ENCODE results near the gene CABCOCO1.

Gene CABCOCO1

DNA sequence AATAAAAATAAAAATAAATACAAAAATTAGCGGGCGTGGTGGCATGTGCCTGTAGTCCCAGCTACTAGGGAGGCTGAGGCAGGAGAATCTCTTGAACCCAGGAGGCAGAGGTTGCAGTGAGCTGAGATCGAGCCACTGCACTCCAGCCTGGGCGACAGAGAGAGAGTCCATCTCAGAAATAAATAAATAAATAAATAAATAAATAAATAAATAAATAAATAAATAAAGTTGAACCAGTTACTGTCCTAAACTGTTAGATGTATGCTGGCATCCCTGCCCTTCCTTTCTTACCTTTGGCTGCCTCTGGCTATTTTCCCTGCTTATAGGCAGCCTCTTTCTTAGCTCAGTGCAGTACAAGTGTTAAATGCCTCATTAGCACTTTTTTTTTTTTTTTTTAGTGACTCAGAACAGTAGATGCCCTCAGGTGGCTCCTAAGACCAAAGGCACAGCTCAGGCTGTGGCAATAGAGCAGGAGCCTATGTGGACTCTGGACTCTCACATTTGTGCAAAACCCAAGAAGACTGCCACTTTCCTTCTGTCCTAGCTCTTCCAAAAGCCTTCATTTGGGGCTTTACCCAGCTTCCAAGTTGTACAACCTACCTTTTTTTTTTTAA is 30.6 kb upstream of the CABCOCO1 start:
- no peaks in the 10 kb centered on the region for H3K4me1 Mint-ChIP-seq (ENCODE audit: low read depth)
- no peak overlapping the region for H3K4me3 Mint-ChIP-seq
- H3K27ac Mint-ChIP-seq, result no peak overlapping the region
- no peak for DNase-seq (ENCODE audit: low spot score)
- H3K9me3 Mint-ChIP-seq, result no peaks in the 10 kb centered on the region
- peaks cover 2% of the 10 kb centered on the region for H3K27me3 Mint-ChIP-seq (ENCODE audit: low read depth)
- no peaks in the 10 kb centered on the region for H3K36me3 Mint-ChIP-seq (ENCODE audit: low read depth)

DNA sequence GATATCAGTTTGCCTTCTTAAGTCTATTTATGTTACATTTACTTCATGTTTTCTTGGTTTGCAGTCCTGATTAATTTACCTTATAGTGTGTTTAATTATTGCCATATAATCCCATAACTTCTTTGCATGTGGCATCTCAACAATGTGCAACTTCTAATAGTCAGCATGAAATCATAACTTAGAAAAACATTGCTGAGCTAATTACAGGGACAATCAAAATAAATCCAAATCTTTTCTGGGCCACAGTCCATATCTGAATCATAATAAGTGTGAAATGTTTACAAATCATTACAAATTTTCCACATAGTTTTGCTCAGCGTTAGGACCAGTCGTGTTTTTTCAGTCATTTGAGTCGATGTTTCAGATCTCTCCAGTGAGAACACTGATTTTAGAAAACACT is 29.1 kb upstream of the CABCOCO1 start:
- Mint-ChIP-seq H3K9me3 (no peaks in the 10 kb centered on the region), H3K4me1 (ENCODE audit: low read depth) (no peaks in the 10 kb centered on the region), H3K27ac (no peak overlapping the region), H3K27me3 (ENCODE audit: low read depth) (peaks cover 2% of the 10 kb centered on the region), H3K4me3 (no peak overlapping the region), H3K36me3 (ENCODE audit: low read depth) (no peaks in the 10 kb centered on the region)
- DNase-seq (ENCODE audit: low spot score), result no peak

DNA sequence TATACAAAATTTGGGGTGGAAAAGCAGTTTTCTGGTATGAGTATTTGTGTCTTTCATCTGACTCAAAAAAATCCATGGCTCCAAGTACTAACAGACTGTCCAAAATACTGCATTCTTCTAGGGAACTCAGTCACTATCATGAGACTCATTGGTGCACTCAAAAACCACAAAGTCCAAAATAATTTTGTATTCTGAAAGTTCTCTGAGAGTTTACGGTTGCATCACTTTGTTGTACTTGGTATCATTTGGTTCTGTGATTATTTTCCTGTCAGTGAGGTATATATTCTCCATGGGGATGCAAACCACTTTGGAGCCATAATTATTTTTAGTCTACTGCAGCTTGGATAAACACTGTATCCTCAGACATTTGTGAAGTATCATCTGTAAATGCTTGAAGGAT is 28.0 kb upstream of the CABCOCO1 start:
- DNase-seq (ENCODE audit: low spot score), result no peak
- Mint-ChIP-seq H3K9me3 (no peaks in the 10 kb centered on the region), H3K4me1 (ENCODE audit: low read depth) (no peaks in the 10 kb centered on the region), H3K27me3 (ENCODE audit: low read depth) (peaks cover 2% of the 10 kb centered on the region), H3K36me3 (ENCODE audit: low read depth) (no peaks in the 10 kb centered on the region), H3K4me3 (no peak overlapping the region), H3K27ac (no peak overlapping the region)

DNA sequence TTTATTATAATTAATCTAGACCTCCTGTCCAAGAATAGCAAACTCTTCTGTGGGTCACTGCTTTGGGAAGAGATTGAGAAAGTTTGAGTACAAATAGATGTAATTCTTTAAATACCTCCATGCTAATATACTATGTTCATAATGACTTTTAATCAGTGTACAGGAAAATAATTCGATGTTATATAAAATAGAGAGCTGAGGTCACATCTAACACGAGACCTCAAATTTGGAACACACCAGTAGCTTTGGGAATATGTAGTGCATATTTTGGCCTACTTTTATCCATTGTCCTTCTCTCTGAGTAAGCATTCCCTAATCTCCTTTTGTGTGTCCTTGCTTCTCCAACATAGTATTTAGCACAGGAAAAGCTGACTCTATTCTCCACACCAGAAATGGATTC is 27.3 kb upstream of the CABCOCO1 start:
- H3K4me3 Mint-ChIP-seq, result no peak overlapping the region
- no peaks in the 10 kb centered on the region for H3K4me1 Mint-ChIP-seq (ENCODE audit: low read depth)

DNA sequence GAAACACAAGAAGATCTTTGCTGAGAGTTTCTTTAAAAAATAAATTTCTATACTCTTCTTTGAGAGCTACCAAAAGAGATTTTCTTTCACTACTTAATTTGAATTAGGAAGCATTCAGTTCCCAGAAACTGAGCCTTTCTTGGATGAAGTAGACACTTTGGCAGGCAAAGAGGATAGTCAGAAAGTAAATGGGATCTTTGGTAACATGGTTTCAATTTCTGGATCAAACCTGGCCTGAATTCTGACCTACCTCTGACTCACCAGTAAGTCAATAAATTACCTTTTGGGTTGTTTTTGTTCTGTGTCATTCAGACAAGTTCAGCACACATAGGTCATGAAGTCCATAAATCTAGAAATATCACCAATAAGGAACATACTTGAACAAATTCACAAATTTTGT is 26.8 kb upstream of the CABCOCO1 start:
- Mint-ChIP-seq H3K4me3 (no peak overlapping the region), H3K36me3 (ENCODE audit: low read depth) (no peaks in the 10 kb centered on the region), H3K27ac (no peak overlapping the region), H3K4me1 (ENCODE audit: low read depth) (no peaks in the 10 kb centered on the region), H3K27me3 (ENCODE audit: low read depth) (peaks cover 2% of the 10 kb centered on the region), H3K9me3 (no peaks in the 10 kb centered on the region)
- no peak for DNase-seq (ENCODE audit: low spot score)

More for the DNA sequence above, 27.3 kb upstream of the CABCOCO1 start:
- Mint-ChIP-seq H3K36me3 (ENCODE audit: low read depth) (no peaks in the 10 kb centered on the region), H3K27me3 (ENCODE audit: low read depth) (peaks cover 2% of the 10 kb centered on the region), H3K27ac (no peak overlapping the region), H3K9me3 (no peaks in the 10 kb centered on the region)
- no peak for DNase-seq (ENCODE audit: low spot score)

DNA sequence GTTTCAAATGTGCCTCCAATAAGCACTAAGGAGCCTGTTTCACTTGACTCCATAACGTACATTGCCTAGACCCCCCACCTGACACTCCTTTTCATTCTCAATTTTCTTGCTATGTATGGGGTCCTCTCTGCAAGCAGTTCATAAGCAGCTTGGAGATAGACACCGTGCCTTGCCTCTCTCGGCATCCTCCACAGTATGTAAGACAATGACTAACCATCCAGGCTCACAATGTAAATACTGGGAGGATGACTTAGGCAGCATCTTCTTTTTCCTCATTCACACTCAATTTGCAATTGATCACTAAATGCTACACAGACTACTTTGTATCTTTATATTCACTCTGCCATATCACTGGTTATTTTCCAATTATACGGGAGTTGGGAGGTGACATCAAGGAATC is 22.8 kb upstream of the CABCOCO1 start:
- Mint-ChIP-seq H3K4me1 (ENCODE audit: low read depth) (no peaks in the 10 kb centered on the region), H3K27me3 (ENCODE audit: low read depth) (peaks cover 11% of the 10 kb centered on the region), H3K27ac (no peak overlapping the region), H3K9me3 (no peaks in the 10 kb centered on the region), H3K36me3 (ENCODE audit: low read depth) (no peaks in the 10 kb centered on the region), H3K4me3 (no peak overlapping the region)
- no peak for DNase-seq (ENCODE audit: low spot score)

DNA sequence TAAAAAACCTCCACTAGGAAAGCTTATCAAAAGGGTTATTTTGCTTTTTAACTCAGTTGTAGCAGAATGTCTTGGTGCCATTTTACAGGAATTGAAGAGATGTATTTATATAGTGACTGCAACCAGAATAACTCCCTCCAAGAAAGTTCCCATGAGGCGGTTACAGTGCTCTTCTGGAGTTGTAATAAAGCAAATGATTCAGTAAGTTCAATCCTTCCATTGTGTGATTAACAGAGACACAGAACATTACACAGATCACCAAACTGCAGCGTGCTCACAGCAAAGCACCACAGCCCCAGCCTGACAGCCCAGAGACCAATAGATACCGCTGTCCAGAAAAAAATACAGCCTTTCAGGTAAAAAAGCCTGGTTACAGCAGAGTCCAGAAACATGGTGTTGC is 21.9 kb upstream of the CABCOCO1 start:
- no peaks in the 10 kb centered on the region for H3K36me3 Mint-ChIP-seq (ENCODE audit: low read depth)
- no peaks in the 10 kb centered on the region for H3K4me1 Mint-ChIP-seq (ENCODE audit: low read depth)
- DNase-seq (ENCODE audit: low spot score), result no peak
- H3K27me3 Mint-ChIP-seq (ENCODE audit: low read depth), result peaks cover 11% of the 10 kb centered on the region
- H3K27ac Mint-ChIP-seq, result no peak overlapping the region
- H3K9me3 Mint-ChIP-seq, result no peaks in the 10 kb centered on the region
- no peak overlapping the region for H3K4me3 Mint-ChIP-seq

DNA sequence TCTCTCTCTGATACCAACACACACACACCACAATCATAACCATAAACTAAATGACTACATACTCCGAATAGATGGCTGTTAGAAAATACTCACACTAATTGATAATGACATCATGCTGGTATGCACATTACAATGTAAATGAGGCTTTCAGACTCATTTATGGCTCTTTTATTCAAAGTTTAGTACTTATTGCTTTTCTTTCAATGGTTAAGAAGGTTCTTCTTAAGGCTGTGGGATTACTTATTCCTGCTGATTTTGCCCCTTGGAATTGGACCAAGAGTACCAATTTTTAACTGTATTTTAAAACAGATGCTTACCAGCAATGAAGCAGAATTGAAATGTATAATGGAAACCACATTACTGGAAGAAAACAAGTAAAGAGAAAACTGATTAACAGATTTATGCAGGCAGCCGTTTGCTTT is 20.6 kb upstream of the CABCOCO1 start:
- DNase-seq (ENCODE audit: low spot score), result no peak
- no peaks in the 10 kb centered on the region for H3K36me3 Mint-ChIP-seq (ENCODE audit: low read depth)
- H3K4me1 Mint-ChIP-seq (ENCODE audit: low read depth), result no peaks in the 10 kb centered on the region
- no peak overlapping the region for H3K27ac Mint-ChIP-seq
- peaks cover 11% of the 10 kb centered on the region for H3K27me3 Mint-ChIP-seq (ENCODE audit: low read depth)
- no peaks in the 10 kb centered on the region for H3K9me3 Mint-ChIP-seq
- H3K4me3 Mint-ChIP-seq, result no peak overlapping the region

DNA sequence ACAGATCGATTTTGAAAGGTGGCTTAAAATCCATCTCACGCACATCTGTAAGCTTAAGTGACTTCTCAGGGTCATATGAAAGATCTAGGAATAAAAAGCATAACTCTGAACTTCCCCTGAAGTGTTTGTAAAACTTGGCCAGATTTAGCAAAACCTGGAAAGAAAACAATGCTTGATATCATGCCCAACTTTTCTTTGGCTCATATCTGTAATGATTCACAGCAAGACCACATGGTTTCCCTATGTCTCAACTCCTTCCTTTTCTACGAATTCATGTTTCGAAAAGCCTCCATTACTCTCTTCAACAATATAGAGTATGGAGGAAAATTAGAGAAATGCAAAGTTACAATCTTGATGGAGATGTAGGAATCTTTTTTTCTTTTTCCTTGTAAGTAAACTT is 20.1 kb upstream of the CABCOCO1 start:
- H3K4me1 Mint-ChIP-seq (ENCODE audit: low read depth), result no peaks in the 10 kb centered on the region
- no peak overlapping the region for H3K27ac Mint-ChIP-seq
- H3K4me3 Mint-ChIP-seq, result no peak overlapping the region
- no peaks in the 10 kb centered on the region for H3K9me3 Mint-ChIP-seq
- no peaks in the 10 kb centered on the region for H3K36me3 Mint-ChIP-seq (ENCODE audit: low read depth)
- H3K27me3 Mint-ChIP-seq (ENCODE audit: low read depth), result peaks cover 13% of the 10 kb centered on the region
- no peak for DNase-seq (ENCODE audit: low spot score)

DNA sequence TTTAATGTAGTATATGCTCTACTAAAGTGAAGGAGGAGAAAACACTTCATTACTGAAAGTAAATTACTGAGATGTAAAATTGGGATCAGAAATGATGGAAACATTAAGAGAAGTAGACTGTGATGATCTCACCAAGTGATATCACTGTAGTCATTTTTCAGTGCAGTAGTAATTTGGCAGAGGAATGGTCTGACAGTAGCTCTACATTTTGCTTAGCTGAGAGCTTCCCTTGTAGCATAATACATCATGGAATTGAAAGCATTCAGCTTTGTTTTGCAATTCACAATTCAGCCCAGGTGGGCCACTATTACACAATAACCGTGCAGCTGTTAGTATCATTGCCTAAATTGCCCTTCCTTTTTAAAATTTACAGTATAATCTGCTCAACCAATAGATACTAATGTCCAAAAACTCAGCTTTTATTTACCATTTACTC is 19.4 kb upstream of the CABCOCO1 start:
- Mint-ChIP-seq H3K9me3 (no peaks in the 10 kb centered on the region), H3K4me1 (ENCODE audit: low read depth) (no peaks in the 10 kb centered on the region), H3K27ac (no peak overlapping the region), H3K36me3 (ENCODE audit: low read depth) (no peaks in the 10 kb centered on the region), H3K27me3 (ENCODE audit: low read depth) (peaks cover 13% of the 10 kb centered on the region), H3K4me3 (no peak overlapping the region)
- no peak for DNase-seq (ENCODE audit: low spot score)

DNA sequence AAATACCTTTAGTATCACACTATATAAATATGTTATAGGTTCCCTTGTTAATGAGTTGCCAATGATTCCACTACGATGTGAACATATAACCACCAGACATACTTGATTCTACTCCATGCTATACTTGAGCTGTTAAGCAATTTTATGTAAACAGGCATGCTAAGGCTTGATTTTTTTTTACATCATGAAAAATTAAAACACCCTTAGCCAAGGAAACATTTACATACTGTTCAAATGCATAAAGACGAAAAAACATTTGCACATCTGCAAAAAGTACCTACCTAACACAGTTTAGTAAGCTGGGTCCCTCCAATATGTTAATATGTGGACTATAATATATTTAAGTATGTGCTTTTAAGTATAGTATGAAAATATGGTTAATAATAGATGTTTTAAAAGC is 9.0 kb upstream of the CABCOCO1 start:
- H3K36me3 Mint-ChIP-seq (ENCODE audit: low read depth), result no peaks in the 10 kb centered on the region
- peaks cover 7% of the 10 kb centered on the region for H3K27me3 Mint-ChIP-seq (ENCODE audit: low read depth)
- no peak for DNase-seq (ENCODE audit: low spot score)
- no peaks in the 10 kb centered on the region for H3K4me1 Mint-ChIP-seq (ENCODE audit: low read depth)
- H3K9me3 Mint-ChIP-seq, result no peaks in the 10 kb centered on the region
- H3K4me3 Mint-ChIP-seq, result no peak overlapping the region
- no peak overlapping the region for H3K27ac Mint-ChIP-seq

DNA sequence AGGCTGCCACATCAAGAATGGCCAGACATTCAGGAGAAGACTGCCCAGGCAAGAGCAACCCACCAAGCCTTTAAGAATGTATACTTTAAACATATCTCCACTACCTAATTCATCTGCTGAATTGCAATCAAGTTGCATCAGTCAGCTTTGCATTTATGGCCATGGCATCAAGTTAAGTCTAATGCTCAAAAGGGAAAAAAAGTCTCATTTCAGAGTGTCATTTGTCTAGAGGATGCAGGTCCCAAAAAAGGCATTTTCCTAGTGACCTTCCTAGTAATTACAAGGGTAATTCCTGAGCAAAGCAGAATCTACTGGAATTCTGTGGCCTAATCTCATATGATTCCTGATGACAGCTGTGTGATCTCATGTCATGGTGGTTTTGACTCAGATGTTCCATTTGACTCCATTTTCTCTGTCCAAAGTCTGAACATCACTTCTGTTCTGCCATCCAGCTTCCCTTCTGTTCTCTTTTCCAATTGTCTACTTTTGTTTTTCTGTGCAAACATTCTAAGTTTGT is 7.3 kb upstream of the CABCOCO1 start:
- Mint-ChIP-seq H3K4me3 (no peak overlapping the region), H3K36me3 (ENCODE audit: low read depth) (no peaks in the 10 kb centered on the region)

DNA sequence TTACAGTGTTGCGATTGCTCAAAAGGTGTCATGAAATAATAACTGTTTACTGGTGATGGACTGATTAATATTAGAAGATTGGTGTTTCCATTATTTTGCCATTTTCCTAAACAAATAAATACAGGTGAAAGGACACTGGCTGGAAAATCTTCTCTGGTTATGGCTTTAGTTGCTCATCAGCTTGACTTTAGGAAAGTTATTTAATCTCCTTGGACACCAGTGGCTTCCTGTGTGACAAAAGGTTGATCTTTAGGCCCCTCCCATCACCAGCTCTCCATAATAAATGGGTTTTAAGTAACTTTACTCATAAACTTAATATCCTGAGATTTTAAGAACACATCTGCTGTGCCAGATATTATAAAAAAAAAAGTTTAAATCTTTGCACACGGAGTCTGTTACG is 737 bp downstream of the CABCOCO1 start:
- no peak overlapping the region for H3K4me3 Mint-ChIP-seq
- no peaks in the 10 kb centered on the region for H3K36me3 Mint-ChIP-seq (ENCODE audit: low read depth)
- H3K9me3 Mint-ChIP-seq, result no peaks in the 10 kb centered on the region
- H3K27ac Mint-ChIP-seq, result no peak overlapping the region
- H3K4me1 Mint-ChIP-seq (ENCODE audit: low read depth), result no peaks in the 10 kb centered on the region
- DNase-seq (ENCODE audit: low spot score), result no peak
- peaks cover 29% of the 10 kb centered on the region for H3K27me3 Mint-ChIP-seq (ENCODE audit: low read depth)

More for the DNA sequence above, 7.3 kb upstream of the CABCOCO1 start:
- no peak overlapping the region for H3K27ac Mint-ChIP-seq
- no peaks in the 10 kb centered on the region for H3K4me1 Mint-ChIP-seq (ENCODE audit: low read depth)
- no peaks in the 10 kb centered on the region for H3K9me3 Mint-ChIP-seq
- no peak for DNase-seq (ENCODE audit: low spot score)
- peaks cover 7% of the 10 kb centered on the region for H3K27me3 Mint-ChIP-seq (ENCODE audit: low read depth)

DNA sequence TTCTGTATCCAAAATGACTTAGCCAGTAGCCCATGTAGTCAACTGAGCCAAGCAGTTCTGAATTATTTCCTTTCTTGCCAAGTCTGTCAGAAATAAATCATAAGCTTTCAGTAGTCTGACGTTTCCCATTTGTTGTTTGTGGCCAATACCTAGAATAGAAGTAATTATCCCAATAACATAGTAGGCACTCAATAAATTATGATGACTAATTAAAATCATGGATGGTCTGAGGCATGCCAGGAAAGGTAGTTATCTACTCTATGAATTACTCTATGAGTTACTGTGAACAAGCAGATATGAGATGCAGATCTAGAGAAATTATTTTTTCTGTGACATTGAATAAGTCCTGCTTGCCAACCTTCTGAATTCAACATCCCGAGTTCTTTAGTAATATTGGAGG is 2.3 kb downstream of the CABCOCO1 start:
- Mint-ChIP-seq H3K27me3 (ENCODE audit: low read depth) (peaks cover 29% of the 10 kb centered on the region), H3K4me1 (ENCODE audit: low read depth) (no peaks in the 10 kb centered on the region), H3K27ac (no peak overlapping the region), H3K4me3 (no peak overlapping the region), H3K36me3 (ENCODE audit: low read depth) (no peaks in the 10 kb centered on the region), H3K9me3 (no peaks in the 10 kb centered on the region)
- DNase-seq (ENCODE audit: low spot score), result no peak

DNA sequence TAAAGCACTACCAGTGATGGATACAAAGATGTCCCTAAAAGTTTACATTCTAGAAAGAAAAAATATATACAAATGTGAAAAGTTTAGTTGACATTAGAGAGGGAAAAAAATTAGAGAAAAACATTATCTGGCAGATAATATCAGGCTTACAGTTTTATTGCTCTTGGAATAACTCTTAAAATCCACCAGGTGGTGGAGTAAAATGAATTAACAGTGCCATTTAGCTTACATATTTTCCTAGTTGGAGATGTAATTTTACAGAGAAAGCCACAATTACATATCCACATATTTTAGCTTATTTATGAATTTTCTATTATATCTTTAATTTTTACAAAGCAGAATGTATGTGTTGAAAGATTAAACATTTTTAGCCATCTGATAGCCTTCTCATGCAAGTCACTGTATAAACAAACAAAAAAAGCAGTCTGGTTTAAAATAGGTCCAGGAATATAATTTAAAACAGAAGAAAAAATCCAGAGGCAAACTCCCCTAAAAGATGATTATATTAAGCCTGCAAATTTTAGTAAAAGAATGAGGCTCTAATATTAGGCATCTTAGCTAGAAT is 6.5 kb downstream of the CABCOCO1 start:
- H3K9me3 Mint-ChIP-seq, result no peaks in the 10 kb centered on the region
- H3K4me3 Mint-ChIP-seq, result no peak overlapping the region
- H3K36me3 Mint-ChIP-seq (ENCODE audit: low read depth), result no peaks in the 10 kb centered on the region
- no peak overlapping the region for H3K27ac Mint-ChIP-seq
- no peaks in the 10 kb centered on the region for H3K4me1 Mint-ChIP-seq (ENCODE audit: low read depth)
- no peak for DNase-seq (ENCODE audit: low spot score)
- H3K27me3 Mint-ChIP-seq (ENCODE audit: low read depth), result peaks cover 2% of the 10 kb centered on the region
